T-helper 22 cell (primary cell): Measurements from ENCODE around the gene IL22.
A peak's percentile ranks its signal among the peaks of the same experiment; 100 is the strongest.
"Not testable (repeated sequence)": the region's sequence is repeated elsewhere in the genome, so short reads cannot be mapped to it uniquely, and the experiment has no call there.

ENCODE experiments used
- DNase-seq: peaks from one replicate; pipeline ENCODE4 v3.0.0-alpha.2; 2020; ENCODE audit warnings: low read depth

IL22 gene

DNA sequence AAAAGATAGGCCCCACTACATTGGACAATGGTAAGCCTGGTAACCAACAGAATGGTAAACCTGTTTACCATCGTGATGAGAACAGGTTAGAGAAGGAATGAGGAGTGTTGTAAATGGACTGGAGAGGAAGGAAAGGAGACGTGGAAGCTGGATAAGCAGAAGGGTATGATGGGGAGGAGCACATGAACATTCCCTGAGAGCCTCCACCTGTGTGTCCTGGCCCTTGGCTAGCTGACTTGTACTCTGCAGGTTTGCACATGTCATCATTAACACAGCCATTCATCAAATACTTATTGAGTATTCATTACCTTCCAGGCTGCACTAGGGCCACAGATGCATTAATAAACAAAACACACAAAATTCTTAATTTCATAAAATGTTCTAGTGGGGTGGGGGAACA is 23.4 kb downstream of the IL22 start:
- DNase-seq, result no peak

DNA sequence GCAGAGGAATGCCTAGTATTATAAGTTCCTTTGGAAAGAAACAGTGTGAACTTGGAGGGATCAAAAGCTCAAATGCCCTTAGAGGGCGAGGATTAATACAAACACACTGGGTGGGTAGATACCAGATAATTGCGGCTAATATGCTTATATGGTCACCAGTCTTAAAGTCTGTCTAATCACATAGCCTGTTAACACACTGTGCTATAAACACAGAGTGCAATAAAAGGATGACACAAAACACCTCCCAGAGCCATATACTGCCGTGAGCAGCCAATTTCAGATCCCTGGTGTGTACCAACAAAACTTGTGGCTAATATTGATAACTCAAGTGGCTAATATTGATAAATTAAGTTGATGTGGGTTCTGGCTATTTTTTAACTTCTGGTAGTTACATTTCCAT is 26.0 kb downstream of the IL22 start:
- no peak for DNase-seq

GRCh38 chr12:68225576-68226476 is 27.6 kb downstream of the IL22 start, which contains the start of gene IL26:
Gene IL26, minus strand, starts transcription at chr12:68225810. Its CDS starts 54 bp downstream, at chr12:68225756.
- no peak for DNase-seq

DNA sequence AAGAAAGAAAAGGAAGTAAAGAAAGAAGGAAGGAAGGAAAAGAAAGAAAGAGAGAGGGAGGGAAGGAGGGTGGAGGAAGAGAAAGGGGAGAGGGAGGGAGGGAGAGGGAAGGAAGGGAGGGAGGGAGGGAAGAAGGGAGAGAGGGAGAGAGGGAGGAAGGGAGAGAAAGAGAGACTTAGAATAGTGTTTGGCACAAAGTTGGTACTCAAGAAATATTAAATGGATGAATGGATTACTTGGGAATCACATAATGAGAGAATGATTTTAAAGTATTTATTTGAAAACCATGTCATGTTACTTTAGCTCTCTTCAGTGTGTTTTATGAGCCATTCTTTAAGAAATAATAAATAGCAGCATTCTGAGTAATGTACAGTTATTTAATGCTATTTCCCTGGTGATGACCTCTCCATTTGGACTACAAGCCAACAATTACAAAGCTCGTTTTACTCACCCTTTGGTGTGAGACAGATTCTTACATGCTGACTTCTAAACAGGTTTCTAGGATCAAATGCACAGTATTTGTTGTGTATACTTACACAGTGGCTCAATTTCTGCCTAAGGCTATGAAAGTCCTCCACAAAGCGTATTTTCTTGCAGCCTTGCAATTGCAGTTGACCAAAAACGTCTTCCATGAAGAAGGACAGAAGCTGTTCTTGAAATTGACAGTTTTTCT is 28.7 kb downstream of the IL22 start:
- DNase-seq, result no peak

- DNase-seq, result peak; percentile 35
These were observed 30.2 kb downstream of the IL22 start for GRCh38 chr12:68223067-68223747.

- no peak for DNase-seq
These were observed 31.1 kb downstream of the IL22 start for GRCh38 chr12:68222326-68222725.

- DNase-seq, result no peak
These were observed 31.9 kb downstream of the IL22 start for GRCh38 chr12:68221497-68221896.

GRCh38 chr12:68210875-68211274 is 42.5 kb downstream of the IL22 start:
- DNase-seq, result no peak

- DNase-seq, result not testable (repeated sequence)
These were observed 44.2 kb downstream of the IL22 start for GRCh38 chr12:68209048-68209728.

- DNase-seq, result no peak
These were observed 46.1 kb downstream of the IL22 start for GRCh38 chr12:68207276-68207675.

DNA sequence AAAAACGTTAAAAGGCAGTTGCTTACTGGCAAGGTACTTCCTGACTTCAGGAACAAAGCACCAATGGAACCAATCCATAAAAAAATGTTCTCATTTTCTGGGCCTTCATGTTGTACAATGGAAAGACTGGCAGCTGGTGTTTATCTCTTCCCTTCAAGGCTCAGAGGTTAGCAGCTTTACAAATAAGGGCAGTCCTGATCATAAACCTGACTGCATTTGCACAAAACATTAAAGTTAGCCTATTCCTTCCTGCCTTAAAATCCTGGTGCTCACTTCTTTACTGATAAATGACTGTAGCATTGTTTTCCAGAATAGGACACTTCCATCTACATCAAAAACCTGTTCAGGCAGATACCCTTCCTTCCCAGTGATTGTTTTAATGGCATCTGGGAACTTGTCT is 47.0 kb downstream of the IL22 start:
- no peak for DNase-seq

GRCh38 chr12:68203460-68203875 is 49.9 kb downstream of the IL22 start:
- no peak for DNase-seq

DNA sequence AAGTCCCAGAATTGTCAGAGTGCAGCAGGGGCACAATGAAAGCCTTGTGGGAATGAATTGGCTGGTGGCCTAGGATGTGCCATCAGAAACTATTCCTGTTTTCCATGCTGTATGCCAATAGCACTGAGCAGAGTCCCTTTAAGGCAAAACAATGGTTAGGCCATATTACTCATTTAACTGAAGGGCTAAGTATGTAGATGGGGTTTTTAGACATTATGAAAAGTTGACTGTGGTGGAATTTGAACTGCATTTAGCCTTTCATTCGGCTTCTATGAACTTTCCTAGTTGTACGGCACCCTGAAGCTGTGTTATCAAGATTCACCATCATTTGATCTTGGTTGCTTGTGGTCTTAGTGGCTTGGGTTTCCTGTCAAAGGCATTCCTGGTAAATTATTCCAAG is 52.5 kb downstream of the IL22 start:
- DNase-seq, result no peak

- DNase-seq, result no peak
These were observed 54.3 kb downstream of the IL22 start for GRCh38 chr12:68199127-68199526.

GRCh38 chr12:68198507-68199086 is 54.8 kb downstream of the IL22 start:
- DNase-seq, result no peak
